CD4-positive, alpha-beta memory T cell (primary cell): Measurements from ENCODE around the gene QKI. TPM values are rescaled to one million over a fixed set of nuclear protein-coding genes. Genes with fewer than 3 reads are reported as not detected.
"Not testable (repeated sequence)": the region's sequence is repeated elsewhere in the genome, so short reads cannot be mapped to it uniquely, and the experiment has no call there.

ENCODE experiments used
- CTCF ChIA-PET: fragments of 350-600 bp; sonication (Branson Sonifier 250); formaldehyde crosslinking; loops from one replicate; lab custom pipeline; 2021; ENCODE audit warnings: inconsistent platforms; ENCODE audit not compliant: partially characterized antibody; lab: Charles Lee
- POLR2A ChIA-PET: fragments of 350-600 bp; sonication (Branson Sonifier 250); formaldehyde crosslinking; loops from one replicate; lab custom pipeline; 2021; ENCODE audit not compliant: partially characterized antibody; lab: Charles Lee
- DNase-seq, 5 donors: peaks; one replicate each; pipeline versions ENCODE4 v3.0.0 to v3.0.0-alpha.2; 2020 to 2022; ENCODE audit warnings: mixed read lengths in 1 of 5
- H3K27ac ChIP-seq: one replicate; pipeline ENCODE4 v1.7.0; 2013; ENCODE audit warnings: low read depth, low read length
- H3K27me3 ChIP-seq: 2 replicates; pipeline ENCODE4 v1.7.0; 2013; ENCODE audit warnings: mild to moderate bottlenecking, low read length, moderate library complexity; ENCODE audit not compliant: insufficient read depth
- H3K36me3 ChIP-seq: 2 replicates; pipeline ENCODE4 v1.7.0; 2013; ENCODE audit warnings: mild to moderate bottlenecking, low read length, moderate library complexity; ENCODE audit not compliant: insufficient read depth
- H3K4me1 ChIP-seq: 2 replicates; pipeline ENCODE4 v1.7.0; 2013; ENCODE audit warnings: mild to moderate bottlenecking, low read length, moderate library complexity; ENCODE audit not compliant: insufficient read depth
- H3K4me3 ChIP-seq, 2 donors: one replicate each; pipeline ENCODE4 v1.7.0; 2013; ENCODE audit warnings: low read length in 2 of 2, mild to moderate bottlenecking in 1 of 2
- H3K9me3 ChIP-seq, 2 donors: one replicate each; pipeline ENCODE4 v1.7.0; 2013; ENCODE audit warnings: low read length in 2 of 2, control low read depth in 1 of 2; ENCODE audit not compliant: control insufficient read depth in 1 of 2
- H3K27ac Mint-ChIP-seq, 7 donors: one replicate each; pipeline ENCODE4 v1.8.0; 2020 to 2021; ENCODE audit warnings: mixed read lengths in 7 of 7, mild to moderate bottlenecking in 6 of 7, inconsistent platforms in 3 of 7, moderate library complexity in 3 of 7
- H3K27me3 Mint-ChIP-seq, 2 donors: one replicate each; pipeline ENCODE4 v1.8.0; 2020 to 2021; ENCODE audit warnings: mixed read lengths in 2 of 2
- H3K36me3 Mint-ChIP-seq, 2 donors: one replicate each; pipeline ENCODE4 v1.8.0; 2020 to 2021; ENCODE audit warnings: mixed read lengths in 2 of 2, inconsistent platforms in 1 of 2, mild to moderate bottlenecking in 1 of 2
- H3K4me1 Mint-ChIP-seq, 4 donors: one replicate each; pipeline ENCODE4 v1.8.0; 2020 to 2021; ENCODE audit warnings: mixed read lengths in 4 of 4, mild to moderate bottlenecking in 1 of 4
- H3K4me3 Mint-ChIP-seq, 8 donors: one replicate each; pipeline ENCODE4 v1.8.0; 2020 to 2021; ENCODE audit warnings: mixed read lengths in 8 of 8, mild to moderate bottlenecking in 7 of 8, moderate library complexity in 6 of 8, inconsistent platforms in 3 of 8
- H3K9me3 Mint-ChIP-seq, 8 donors: one replicate each; pipeline ENCODE4 v1.8.0; 2020 to 2021; ENCODE audit warnings: mixed read lengths in 8 of 8, mild to moderate bottlenecking in 5 of 8, inconsistent platforms in 3 of 8, moderate library complexity in 1 of 8
- intact Hi-C: fragments of 100-400 bp; cut with micrococcal nuclease; formaldehyde crosslinking; loops from one replicate; pipeline ENCODE4 v1.15.1; 2023
- polyA plus RNA-seq, 2 donors: library from polyadenylated mRNA; unstranded; fragments of 300-500 nt; fragmentation: Illumina TruSeq; gene quantifications; one replicate each; pipeline ENCODE4 v1.2.3, GENCODE V29; 2021
- total RNA-seq, 2 experiments: library from RNA; stranded (reverse); gene quantifications; one replicate each; pipeline ENCODE4 v1.2.3, GENCODE V29; 2021

The QKI gene
- total and polyA plus RNA-seq, 4 experiments from 2014 or later: 7.7 to 66.4 (median 46.3) TPM

- Mint-ChIP-seq H3K36me3 (peaks cover 27 to 45% of the 10 kb centered on the region in 2 donors), H3K4me3 (no peak overlapping the region), H3K9me3 (peaks cover 0 to 21% (median 15%) of the 10 kb centered on the region in 8 donors), H3K27me3 (no peaks in the 10 kb centered on the region), H3K4me1 (peaks cover 3 to 22% (median 16%) of the 10 kb centered on the region in 4 donors), H3K27ac (no peak overlapping the region)
- POLR2A ChIA-PET: no interaction called here
- no peaks in the 10 kb centered on the region for H3K36me3 ChIP-seq
- no peak for DNase-seq
- no peak overlapping the region for H3K27ac ChIP-seq
- intact Hi-C loops: no loop called here
- H3K4me1 ChIP-seq: no peaks in the 10 kb centered on the region
- H3K4me3 ChIP-seq: no peak overlapping the region
- no peaks in the 10 kb centered on the region for H3K27me3 ChIP-seq
- no peaks in the 10 kb centered on the region for H3K9me3 ChIP-seq
- CTCF ChIA-PET: no interaction called here
Observed at GRCh38 chr6:163470611-163471010, 56.1 kb downstream of the QKI start.

DNA sequence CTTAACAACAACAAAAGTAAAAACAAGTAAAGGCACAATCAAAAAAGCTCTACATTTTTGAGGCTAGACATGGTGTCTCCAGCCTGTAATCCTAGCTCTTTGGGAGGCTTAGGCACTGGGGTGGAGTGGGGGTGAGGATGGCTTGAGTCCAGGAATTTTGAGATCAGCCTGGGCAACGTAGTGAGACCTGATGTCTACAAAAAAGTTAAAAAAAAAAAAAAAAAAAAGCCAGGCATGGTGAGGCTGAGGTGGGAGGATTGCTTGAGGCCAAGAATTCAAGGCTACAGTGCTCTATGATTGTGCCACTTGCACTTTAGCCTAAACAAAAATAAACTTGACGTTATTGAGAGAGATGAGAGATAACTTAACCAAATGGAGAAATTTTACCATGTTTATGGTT, 60.1 kb downstream of the QKI start:
- no peak for DNase-seq
- Mint-ChIP-seq H3K27ac (peak overlapping the region in 2 of 7 donors; percentile 70 to 74), H3K36me3 (peaks cover 25 to 36% of the 10 kb centered on the region in 2 donors), H3K4me1 (peaks cover 4 to 21% (median 13%) of the 10 kb centered on the region in 4 donors), H3K27me3 (no peaks in the 10 kb centered on the region), H3K4me3 (no peak overlapping the region), H3K9me3 (peaks cover 0 to 17% (median 13%) of the 10 kb centered on the region in 8 donors)
- ChIA-PET CTCF (no interaction called here), POLR2A (interaction anchor here (0.6 kb wide), 1 partner anchor 58 kb away, joined by 3 read pairs; no protein-coding TSS in a partner anchor)
- Histone ChIP-seq H3K36me3 (no peaks in the 10 kb centered on the region), H3K9me3 (no peaks in the 10 kb centered on the region), H3K4me3 (no peak overlapping the region), H3K27me3 (no peaks in the 10 kb centered on the region), H3K27ac (no peak overlapping the region), H3K4me1 (no peaks in the 10 kb centered on the region)
- intact Hi-C loops: no loop called here

- H3K4me1 ChIP-seq, POLR2A ChIA-PET, H3K4me3 ChIP-seq, H3K27ac ChIP-seq, H3K4me3 Mint-ChIP-seq, intact Hi-C loops, H3K36me3 ChIP-seq, H3K9me3 ChIP-seq, H3K27ac Mint-ChIP-seq, H3K27me3 Mint-ChIP-seq, H3K27me3 ChIP-seq, H3K9me3 Mint-ChIP-seq, DNase-seq: not testable (repeated sequence)
- CTCF ChIA-PET: interaction anchor here (1.3 kb wide), 1 partner anchor 11 kb away, joined by 4 read pairs; no protein-coding TSS in a partner anchor
- peaks cover 23 to 34% of the 10 kb centered on the region in 2 donors for H3K36me3 Mint-ChIP-seq
- peaks cover 6 to 13% (median 11%) of the 10 kb centered on the region in 4 donors for H3K4me1 Mint-ChIP-seq
Observed at GRCh38 chr6:163476946-163477345, 62.4 kb downstream of the QKI start.

GRCh38 chr6:163483107-163483506, 68.6 kb downstream of the QKI start:
- no peak overlapping the region for H3K27ac Mint-ChIP-seq
- H3K4me3 Mint-ChIP-seq: no peak overlapping the region
- Histone ChIP-seq H3K4me1 (peaks cover 4% of the 10 kb centered on the region), H3K36me3 (no peaks in the 10 kb centered on the region), H3K27me3 (no peaks in the 10 kb centered on the region), H3K9me3 (no peaks in the 10 kb centered on the region), H3K27ac (no peak overlapping the region), H3K4me3 (no peak overlapping the region)
- POLR2A ChIA-PET: no interaction called here
- intact Hi-C loops: no loop called here
- CTCF ChIA-PET: no interaction called here
- no peaks in the 10 kb centered on the region for H3K9me3 Mint-ChIP-seq
- H3K27me3 Mint-ChIP-seq: no peaks in the 10 kb centered on the region
- DNase-seq: no peak
- H3K36me3 Mint-ChIP-seq: peaks cover 25 to 39% of the 10 kb centered on the region in 2 donors
- peaks cover 27 to 40% (median 33%) of the 10 kb centered on the region in 4 donors for H3K4me1 Mint-ChIP-seq

- H3K27me3 ChIP-seq: no peaks in the 10 kb centered on the region
- CTCF ChIA-PET: no interaction called here
- no peaks in the 10 kb centered on the region for H3K9me3 Mint-ChIP-seq
- peaks cover 39 to 58% (median 48%) of the 10 kb centered on the region in 4 donors for H3K4me1 Mint-ChIP-seq
- H3K4me1 ChIP-seq: peaks cover 21% of the 10 kb centered on the region
- no peaks in the 10 kb centered on the region for H3K9me3 ChIP-seq
- no peak overlapping the region for H3K4me3 ChIP-seq
- no peaks in the 10 kb centered on the region for H3K36me3 ChIP-seq
- no peak for DNase-seq
- no peak overlapping the region for H3K27ac ChIP-seq
- H3K36me3 Mint-ChIP-seq: peaks cover 14 to 23% of the 10 kb centered on the region in 2 donors
- no peak overlapping the region for H3K4me3 Mint-ChIP-seq
- intact Hi-C loops: no loop called here
- POLR2A ChIA-PET: no interaction called here
- no peak overlapping the region for H3K27ac Mint-ChIP-seq
- no peaks in the 10 kb centered on the region for H3K27me3 Mint-ChIP-seq
Observed at GRCh38 chr6:163485388-163485851, 70.9 kb downstream of the QKI start.

DNA sequence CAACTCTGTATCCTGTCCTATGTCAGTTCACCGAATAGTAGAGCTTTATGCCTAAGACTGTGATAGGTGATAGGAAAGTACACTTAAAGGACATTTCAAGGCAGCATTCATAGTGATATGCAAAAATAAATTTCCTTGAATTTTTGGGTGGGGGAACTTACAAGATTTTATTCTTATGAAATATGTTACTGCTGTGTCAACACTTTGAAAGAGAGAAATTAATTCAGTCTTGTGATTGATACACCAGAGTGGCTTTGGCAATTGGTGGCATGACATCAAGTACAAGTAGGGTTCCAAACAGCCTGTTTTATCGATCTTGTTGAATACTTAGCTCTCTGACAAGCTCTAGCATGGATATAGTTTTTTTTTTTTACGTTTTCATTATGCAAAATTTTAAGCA, 72.3 kb downstream of the QKI start:
- H3K9me3 Mint-ChIP-seq: no peaks in the 10 kb centered on the region
- CTCF ChIA-PET: no interaction called here
- POLR2A ChIA-PET: no interaction called here
- no peak overlapping the region for H3K27ac ChIP-seq
- no peak for DNase-seq
- H3K4me1 Mint-ChIP-seq: peaks cover 38 to 67% (median 54%) of the 10 kb centered on the region in 4 donors
- peaks cover 8 to 12% of the 10 kb centered on the region in 2 donors for H3K36me3 Mint-ChIP-seq
- no peak overlapping the region for H3K27ac Mint-ChIP-seq
- no peak overlapping the region for H3K4me3 ChIP-seq
- no peak overlapping the region for H3K4me3 Mint-ChIP-seq
- no peaks in the 10 kb centered on the region for H3K9me3 ChIP-seq
- no peaks in the 10 kb centered on the region for H3K27me3 Mint-ChIP-seq
- H3K27me3 ChIP-seq: no peaks in the 10 kb centered on the region
- intact Hi-C loops: no loop called here
- H3K36me3 ChIP-seq: no peaks in the 10 kb centered on the region
- H3K4me1 ChIP-seq: peaks cover 21% of the 10 kb centered on the region

DNA sequence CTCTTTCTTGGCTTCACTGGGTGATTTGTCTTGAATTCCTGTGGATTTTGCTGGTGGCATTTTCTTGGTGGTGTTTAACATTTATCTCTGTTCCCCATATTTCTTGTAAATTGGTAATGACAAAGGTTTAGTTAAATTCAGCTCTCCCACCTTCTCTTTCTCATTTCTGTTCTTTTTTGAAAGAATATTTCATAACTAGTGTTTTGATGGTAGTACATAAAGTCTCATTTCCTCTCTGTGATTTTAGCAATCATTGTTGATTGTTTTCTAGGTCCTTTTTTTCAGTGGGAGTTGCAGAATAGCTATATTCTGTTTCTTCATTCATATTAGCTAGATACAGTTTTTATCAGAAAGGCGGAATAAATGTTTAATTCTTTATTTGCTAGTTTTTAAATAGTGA, 73.1 kb downstream of the QKI start:
- Mint-ChIP-seq H3K27ac (peak overlapping the region in 3 of 7 donors; percentile 4 to 59 (median 53)), H3K4me1 (peaks cover 37 to 67% (median 54%) of the 10 kb centered on the region in 4 donors), H3K9me3 (no peaks in the 10 kb centered on the region), H3K27me3 (no peaks in the 10 kb centered on the region), H3K36me3 (peaks cover 4 to 8% of the 10 kb centered on the region in 2 donors), H3K4me3 (no peak overlapping the region)
- no peaks in the 10 kb centered on the region for H3K27me3 ChIP-seq
- POLR2A ChIA-PET: no interaction called here
- H3K9me3 ChIP-seq: no peaks in the 10 kb centered on the region
- H3K27ac ChIP-seq: no peak overlapping the region
- CTCF ChIA-PET: interaction anchor here (1.0 to 1.2 kb wide), 3 partner anchors 9 to 61 kb away, joined by 3 to 5 read pairs (median 4); no protein-coding TSS in a partner anchor
- intact Hi-C loops: no loop called here
- no peak for DNase-seq
- H3K4me3 ChIP-seq: no peak overlapping the region
- no peaks in the 10 kb centered on the region for H3K36me3 ChIP-seq
- H3K4me1 ChIP-seq: peaks cover 21% of the 10 kb centered on the region
